ENCODE results near the gene RABL2B.

Gene RABL2B

DNA sequence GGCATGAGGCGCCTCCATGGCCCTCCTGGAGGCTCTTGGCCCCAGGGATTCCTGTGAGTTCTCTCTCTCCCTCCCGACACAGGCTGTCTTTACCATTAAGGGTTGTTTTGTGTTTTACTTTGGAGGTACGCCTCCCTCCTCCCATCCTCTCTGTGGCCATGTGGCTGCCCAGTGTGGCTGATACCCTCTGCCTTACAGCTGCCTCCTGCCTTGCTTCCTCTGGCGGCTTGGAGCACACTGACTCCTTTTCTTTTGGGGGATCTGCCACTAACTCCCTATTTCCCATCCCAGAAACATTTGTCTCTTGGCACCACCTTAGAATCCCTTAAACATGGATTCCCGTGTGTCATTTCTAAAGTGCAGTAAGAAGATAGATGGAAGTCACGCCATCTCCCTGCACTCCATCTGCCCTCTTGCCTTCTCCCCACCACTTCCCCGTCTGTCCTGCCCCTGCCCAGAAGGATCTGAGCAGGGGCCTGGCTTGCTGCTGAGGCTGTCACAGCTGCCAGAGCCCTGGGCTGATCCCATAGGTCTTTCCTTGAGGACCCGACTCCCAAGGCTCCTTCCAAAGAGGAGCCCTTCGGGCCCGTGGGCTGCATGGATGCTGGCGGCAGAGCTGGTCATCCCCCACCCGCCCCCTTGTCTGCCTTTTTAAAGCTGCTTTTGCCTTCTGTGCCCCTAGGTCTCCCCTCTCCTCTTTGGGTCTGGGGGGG, 60.6 kb downstream of the RABL2B start:
- DNase-seq (ENCODE audit: low spot score): no peak

DNA sequence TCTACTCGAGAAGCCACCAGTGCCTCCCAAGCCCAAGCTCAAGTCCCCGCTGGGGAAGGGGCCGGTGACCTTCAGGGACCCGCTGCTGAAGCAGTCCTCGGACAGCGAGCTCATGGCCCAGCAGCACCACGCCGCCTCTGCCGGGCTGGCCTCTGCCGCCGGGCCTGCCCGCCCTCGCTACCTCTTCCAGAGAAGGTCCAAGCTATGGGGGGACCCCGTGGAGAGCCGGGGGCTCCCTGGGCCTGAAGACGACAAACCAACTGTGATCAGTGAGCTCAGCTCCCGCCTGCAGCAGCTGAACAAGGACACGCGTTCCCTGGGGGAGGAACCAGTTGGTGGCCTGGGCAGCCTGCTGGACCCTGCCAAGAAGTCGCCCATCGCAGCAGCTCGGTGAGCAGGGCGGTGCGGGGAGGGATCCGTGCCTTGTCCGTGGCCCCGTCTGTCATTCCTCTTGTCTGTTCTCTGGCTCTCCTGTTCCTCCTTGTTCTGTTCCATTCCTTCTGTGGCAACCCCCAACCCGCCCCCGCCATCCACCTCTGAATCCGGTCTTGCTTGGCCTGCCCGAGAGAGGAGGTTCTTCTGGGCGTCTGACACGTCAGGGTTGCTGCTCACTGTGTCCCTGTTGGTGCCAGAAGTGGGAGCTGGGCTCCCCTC, 61.3 kb downstream of the RABL2B start:
- DNase-seq (ENCODE audit: low spot score): no peak

DNA sequence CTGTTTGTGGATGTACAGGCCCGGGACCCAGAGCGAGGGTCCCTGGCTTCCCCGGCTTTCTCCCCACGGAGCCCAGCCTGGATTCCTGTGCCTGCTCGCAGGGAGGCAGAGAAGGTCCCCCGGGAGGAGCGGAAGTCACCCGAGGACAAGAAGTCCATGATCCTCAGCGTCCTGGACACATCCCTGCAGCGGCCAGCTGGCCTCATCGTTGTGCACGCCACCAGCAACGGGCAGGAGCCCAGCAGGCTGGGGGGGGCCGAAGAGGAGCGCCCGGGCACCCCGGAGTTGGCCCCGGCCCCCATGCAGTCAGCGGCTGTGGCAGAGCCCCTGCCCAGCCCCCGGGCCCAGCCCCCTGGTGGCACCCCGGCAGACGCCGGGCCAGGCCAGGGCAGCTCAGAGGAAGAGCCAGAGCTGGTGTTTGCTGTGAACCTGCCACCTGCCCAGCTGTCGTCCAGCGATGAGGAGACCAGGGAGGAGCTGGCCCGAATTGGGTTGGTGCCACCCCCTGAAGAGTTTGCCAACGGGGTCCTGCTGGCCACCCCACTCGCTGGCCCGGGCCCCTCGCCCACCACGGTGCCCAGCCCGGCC, 62.1 kb downstream of the RABL2B start:
- no peak for DNase-seq (ENCODE audit: low spot score)

DNA sequence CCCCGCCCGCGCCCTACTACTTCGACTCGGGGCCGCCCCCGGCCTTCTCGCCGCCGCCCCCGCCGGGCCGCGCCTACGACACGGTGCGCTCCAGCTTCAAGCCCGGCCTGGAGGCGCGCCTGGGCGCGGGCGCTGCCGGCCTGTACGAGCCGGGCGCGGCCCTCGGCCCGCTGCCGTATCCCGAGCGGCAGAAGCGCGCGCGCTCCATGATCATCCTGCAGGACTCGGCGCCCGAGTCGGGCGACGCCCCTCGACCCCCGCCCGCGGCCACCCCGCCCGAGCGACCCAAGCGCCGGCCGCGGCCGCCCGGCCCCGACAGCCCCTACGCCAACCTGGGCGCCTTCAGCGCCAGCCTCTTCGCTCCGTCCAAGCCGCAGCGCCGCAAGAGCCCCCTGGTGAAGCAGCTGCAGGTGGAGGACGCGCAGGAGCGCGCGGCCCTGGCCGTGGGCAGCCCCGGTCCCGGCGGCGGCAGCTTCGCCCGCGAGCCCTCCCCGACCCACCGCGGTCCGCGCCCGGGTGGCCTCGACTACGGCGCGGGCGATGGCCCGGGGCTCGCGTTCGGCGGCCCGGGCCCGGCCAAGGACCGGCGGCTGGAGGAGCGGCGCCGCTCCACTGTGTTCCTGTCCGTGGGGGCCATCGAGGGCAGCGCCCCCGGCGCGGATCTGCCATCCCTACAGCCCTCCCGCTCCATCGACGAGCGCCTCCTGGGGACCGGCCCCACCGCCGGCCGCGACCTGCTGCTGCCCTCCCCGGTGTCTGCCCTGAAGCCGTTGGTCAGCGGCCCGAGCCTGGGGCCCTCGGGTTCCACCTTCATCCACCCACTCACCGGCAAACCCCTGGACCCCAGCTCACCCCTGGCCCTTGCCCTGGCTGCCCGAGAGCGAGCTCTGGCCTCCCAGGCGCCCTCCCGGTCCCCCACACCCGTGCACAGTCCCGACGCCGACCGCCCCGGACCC, 62.9 kb downstream of the RABL2B start:
- no peak for DNase-seq (ENCODE audit: low spot score)

DNA sequence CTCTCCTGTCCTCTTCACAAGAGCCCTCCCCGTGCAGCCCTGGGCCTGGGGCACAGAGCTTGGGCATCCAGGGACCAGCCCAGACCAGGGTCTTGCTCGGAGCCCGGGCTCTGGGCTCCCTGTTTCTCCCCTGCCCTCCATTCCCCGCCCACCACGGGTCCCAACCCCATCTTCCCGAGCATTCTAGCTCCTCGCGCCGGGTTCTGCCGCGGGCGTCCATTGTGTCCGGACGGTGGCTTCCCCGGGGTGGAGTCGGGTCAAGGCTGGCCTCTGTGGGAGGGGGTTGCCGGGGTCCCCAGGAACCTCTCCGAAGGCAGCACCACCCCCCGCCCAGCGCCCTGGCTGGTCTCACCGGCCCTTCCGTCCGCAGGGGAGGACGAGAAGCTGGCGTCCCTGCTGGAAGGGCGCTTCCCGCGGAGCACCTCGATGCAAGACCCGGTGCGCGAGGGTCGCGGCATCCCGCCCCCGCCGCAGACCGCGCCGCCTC, 63.6 kb downstream of the RABL2B start:
- no peak for DNase-seq (ENCODE audit: low spot score)

DNA sequence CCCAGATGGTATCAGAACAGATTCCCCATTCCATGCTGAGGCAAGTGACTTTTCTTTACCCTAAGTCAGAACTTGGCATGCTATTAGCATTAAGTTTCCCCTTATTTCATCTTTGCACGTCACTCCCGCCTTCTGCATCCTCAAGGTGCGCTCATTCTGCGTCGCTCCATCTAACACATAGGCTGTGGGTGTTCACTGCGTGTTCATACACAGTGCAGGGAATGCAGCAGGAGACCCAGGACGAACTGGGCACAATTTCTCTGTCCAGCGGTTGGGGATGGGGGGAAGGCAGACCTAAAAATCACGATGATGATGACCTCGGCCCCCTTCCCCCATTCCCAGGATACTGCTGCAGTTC, 65.1 kb downstream of the RABL2B start:
- no peak for DNase-seq (ENCODE audit: low spot score)

DNA sequence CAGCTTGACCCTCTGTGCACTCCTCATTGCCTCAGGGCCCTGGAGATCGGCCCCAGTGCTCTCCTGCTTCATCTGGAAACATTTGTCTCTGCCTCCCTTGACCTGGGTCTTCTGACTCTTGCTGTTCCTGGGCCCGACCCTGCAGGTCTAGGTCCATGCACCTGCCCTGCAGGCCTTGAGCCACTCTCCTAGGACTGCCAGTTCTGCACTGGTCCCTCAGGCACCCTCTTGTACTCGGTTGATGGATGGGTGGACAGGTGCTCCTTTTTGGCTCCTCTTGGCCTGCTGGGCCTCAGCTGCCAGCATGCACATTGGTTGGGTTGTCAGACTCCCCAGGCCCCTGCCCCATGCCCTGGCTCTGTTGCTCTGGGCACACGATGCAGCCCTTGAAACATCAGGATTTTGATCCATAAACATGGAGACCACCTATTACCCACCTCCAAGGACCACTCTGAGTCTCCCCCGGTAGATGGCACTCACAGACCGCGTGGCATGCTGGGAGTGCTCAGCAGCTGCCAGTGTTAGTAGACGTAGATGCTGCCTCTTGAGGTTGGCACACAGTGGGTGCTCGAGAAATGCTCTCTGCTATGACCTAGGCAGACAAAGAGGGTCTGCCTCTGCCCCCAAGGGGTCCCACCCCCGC, 65.6 kb downstream of the RABL2B start:
- DNase-seq (ENCODE audit: low spot score): no peak

Measured in SW480 (cell line).